ENCODE measurements around the gene STXBP5.

GRCh38 chr6:147164761-147165160 lies 39.5 kb upstream of the STXBP5 start:
- no peak for TF ChIP-seq CTCF (IDR thresholded peaks at IDR 0.05; ENCODE audit: low read length)
- TF ChIP-seq EZH2 (IDR thresholded peaks at IDR 0.05; ENCODE audit: borderline replicate concordance, low read length): no peak
